K562 (cell line): ENCODE data around the gene GARIN6. TPM values are rescaled to one million over a fixed set of nuclear protein-coding genes. Genes with fewer than 3 reads are reported as not detected.

Experiments used
- ATAC-seq: fragments of 200-7000 bp; cut with Tn5 transposase; 3 replicates; pipeline ENCODE4 v1.9.1; 2020; ENCODE audit warnings: moderate library complexity
- BruUV-seq: library from RNA; stranded (reverse); fragments of 400-500 nt; replicated peaks from 2 replicates; lab custom pipeline; 2021; lab: Mats Ljungman, UMichigan
- CTCF ChIA-PET: fragments of 300-600 bp; formaldehyde crosslinking; extraction: SDS; loops from one replicate; lab custom pipeline; 2021; ENCODE audit warnings: low intra/inter-chr PET ratio; lab: Yijun Ruan, JAX
- POLR2A ChIA-PET: fragments of 300-600, 350-650 bp; sonication (Branson Sonifier 250); formaldehyde crosslinking; extraction: SDS; loops from one replicate; lab custom pipeline; 2021; ENCODE audit warnings: antibody characterized with exemption, inconsistent platforms; lab: Yijun Ruan, JAX
- DNase-seq, 4 experiments: peaks; one replicate each; pipeline versions ENCODE4 v3.0.0 to v3.0.0-alpha.2; 2011 to 2018; ENCODE audit warnings: low spot score in 3 of 4, mixed read lengths in 3 of 4; ENCODE audit errors: extremely low read depth in 1 of 4
- FAIRE-seq: peaks from 2 replicates; lab custom pipeline; 2011; peaks lifted over from hg19 to GRCh38; lab: Jason Lieb, UNC
- H2AFZ ChIP-seq: 2 replicates; pipeline ENCODE4 v1.6.0; 2011; ENCODE audit warnings: low read depth, low read length, control low read depth, inconsistent platforms
- H3K27ac ChIP-seq: fragments of 200-600 bp; 3 replicates; pipeline ENCODE4 v1.8.0; 2011; ENCODE audit warnings: low read depth, mild to moderate bottlenecking, control low read depth, inconsistent platforms, low read length, moderate library complexity, mixed read lengths; ENCODE audit errors: extremely low read depth
- H3K27me3 ChIP-seq, 2 experiments: fragments of 300-600 bp in 1 of 2; 2 replicates in 1 of 2; 3 replicates in 1 of 2; pipeline versions ENCODE4 v1.6.0 to v1.8.0; 2011; ENCODE audit warnings: inconsistent platforms in 2 of 2, low read length in 2 of 2, mild to moderate bottlenecking in 1 of 2, mixed read lengths in 1 of 2, moderate library complexity in 1 of 2; ENCODE audit not compliant: control insufficient read depth in 2 of 2, insufficient read depth in 2 of 2
- H3K36me3 ChIP-seq: fragments of 300-600 bp; 3 replicates; pipeline ENCODE4 v1.8.0; 2011; ENCODE audit warnings: mild to moderate bottlenecking, low read length, inconsistent platforms; ENCODE audit not compliant: control insufficient read depth, insufficient read depth
- H3K4me1 ChIP-seq, 2 experiments: fragments of 200-600 bp in 1 of 2; replicated peaks in 1 of 2; 2 replicates in 1 of 2; 3 replicates in 1 of 2; pipeline versions ENCODE4 v1.5.1 to v1.8.0; 2011; ENCODE audit warnings: inconsistent platforms in 2 of 2, low read length in 2 of 2, mild to moderate bottlenecking in 1 of 2, mixed read lengths in 1 of 2, moderate library complexity in 1 of 2; ENCODE audit not compliant: control insufficient read depth in 2 of 2, insufficient read depth in 2 of 2
- H3K4me2 ChIP-seq: 2 replicates; pipeline ENCODE4 v1.6.1; 2011; ENCODE audit warnings: low read length, control low read depth, inconsistent platforms, mixed read lengths; ENCODE audit not compliant: insufficient read depth
- H3K4me3 ChIP-seq: fragments of 200-600 bp; sonication (generic), shearing (Covaris generic); 2 replicates; pipeline ENCODE4 v1.5.1; 2016; ENCODE audit warnings: control low read depth, inconsistent platforms
- H3K79me2 ChIP-seq: fragments of 200-600 bp; 3 replicates; pipeline ENCODE4 v1.8.0; 2011; ENCODE audit warnings: low read length, inconsistent platforms; ENCODE audit not compliant: control insufficient read depth, insufficient read depth
- H3K9ac ChIP-seq, 2 experiments: 2 replicates each; pipeline versions ENCODE4 v1.6.0 to v1.6.1; 2011; ENCODE audit warnings: low read depth in 2 of 2, low read length in 2 of 2, control low read depth in 1 of 2, inconsistent platforms in 1 of 2, mild to moderate bottlenecking in 1 of 2, mixed read lengths in 1 of 2; ENCODE audit not compliant: insufficient read depth in 1 of 2
- H3K9me1 ChIP-seq: one replicate; pipeline ENCODE4 v1.6.0; 2011; ENCODE audit warnings: inconsistent platforms, mild to moderate bottlenecking, low read length, moderate library complexity; ENCODE audit not compliant: control insufficient read depth, insufficient read depth
- H3K9me3 ChIP-seq: replicated peaks from 2 replicates; pipeline ENCODE4 v1.5.1; 2011; ENCODE audit warnings: low read depth, low read length, inconsistent platforms; ENCODE audit not compliant: control insufficient read depth, insufficient read depth
- H4K20me1 ChIP-seq: replicated peaks from 2 replicates; pipeline ENCODE4 v1.6.1; 2011; ENCODE audit warnings: low read length, inconsistent platforms, mixed read lengths; ENCODE audit not compliant: control insufficient read depth, insufficient read depth
- CREB1 ChIP-seq, 2 experiments: sonication (generic) in 1 of 2; formaldehyde crosslinking in 1 of 2; IDR thresholded peaks; 2 replicates each; pipeline versions ENCODE4 v1.6.1 to v1.8.0; 2012 to 2022; ENCODE audit warnings: inconsistent platforms in 1 of 2, mild to moderate bottlenecking in 1 of 2, missing genetic modification reagents in 1 of 2, moderate library complexity in 1 of 2
- CSDE1 ChIP-seq, 2 experiments: fragments of 450-650 bp; IDR thresholded peaks; 2 replicates each; pipeline ENCODE4 v1.6.1; 2016; ENCODE audit warnings: mild to moderate bottlenecking in 1 of 2
- DLX4 ChIP-seq: fragments of 250-450 bp; sonication (Bioruptor Pico); IDR thresholded peaks from 2 replicates; pipeline ENCODE4 v1.6.1; 2021; ENCODE audit warnings: mild to moderate bottlenecking
- EWSR1 ChIP-seq: fragments of 450-650 bp; IDR thresholded peaks from 2 replicates; pipeline ENCODE4 v1.6.1; 2018; ENCODE audit warnings: borderline replicate concordance, mild to moderate bottlenecking, low read depth, moderate library complexity; ENCODE audit not compliant: partially characterized antibody
- MEF2A ChIP-seq: IDR thresholded peaks from 2 replicates; pipeline ENCODE4 v1.6.1; 2011; ENCODE audit warnings: low read depth, mild to moderate bottlenecking, low read length, moderate library complexity; ENCODE audit not compliant: control insufficient read depth
- PBX2 ChIP-seq, 2 experiments: IDR thresholded peaks in 1 of 2; conservative IDR thresholded peaks in 1 of 2; 2 replicates each; pipeline ENCODE4 v1.6.1; 2016; ENCODE audit warnings: low read depth in 2 of 2, mild to moderate bottlenecking in 1 of 2, missing compliant biosample characterization in 1 of 2, missing genetic modification characterization in 1 of 2, moderate library complexity in 1 of 2
- PHF21A ChIP-seq: fragments of 450-650 bp; IDR thresholded peaks from 2 replicates; pipeline ENCODE4 v1.6.1; 2017; ENCODE audit warnings: low read depth, borderline replicate concordance
- PRPF4 ChIP-seq: fragments of 200-400 bp; formaldehyde crosslinking; IDR thresholded peaks from one replicate; pipeline ENCODE4 v1.6.1; 2017; ENCODE audit warnings: low read length, low read depth, mild to moderate bottlenecking; ENCODE audit not compliant: insufficient read depth, poor library complexity, severe bottlenecking
- PTBP1 ChIP-seq: fragments of 200-400 bp; formaldehyde crosslinking; IDR thresholded peaks from 2 replicates; pipeline ENCODE4 v1.6.1; 2017; ENCODE audit warnings: low read depth, low read length
- PTRF ChIP-seq: fragments of 450-650 bp; IDR thresholded peaks from 2 replicates; pipeline ENCODE4 v1.6.1; 2016; ENCODE audit warnings: mild to moderate bottlenecking, missing genetic modification characterization, missing compliant biosample characterization
- SMAD1 ChIP-seq: fragments of 150-350 bp; IDR thresholded peaks from 2 replicates; pipeline ENCODE4 v1.6.1; 2014; ENCODE audit warnings: low read length, low read depth; ENCODE audit not compliant: partially characterized antibody
- TFAP4 ChIP-seq: sonication (generic); formaldehyde crosslinking; IDR thresholded peaks from 2 replicates; pipeline ENCODE4 v1.8.0; 2022; ENCODE audit warnings: missing genetic modification reagents, mild to moderate bottlenecking, moderate library complexity, borderline replicate concordance
- ZNF134 ChIP-seq: fragments of 250-450 bp; sonication (Bioruptor Pico); conservative IDR thresholded peaks from 2 replicates; pipeline ENCODE4 v1.4.0; 2020
- ZNF436 ChIP-seq: fragments of 250-450, 450-650 bp; sonication (Bioruptor Pico); formaldehyde crosslinking; IDR thresholded peaks from 2 replicates; pipeline ENCODE4 v1.7.0; 2020; ENCODE audit warnings: mild to moderate bottlenecking
- ZNF449 ChIP-seq: fragments of 250-450 bp; sonication (Bioruptor Pico); IDR thresholded peaks from 2 replicates; pipeline ENCODE4 v1.8.0; 2022; ENCODE audit warnings: moderate library complexity, mild to moderate bottlenecking, inconsistent platforms
- ZNF584 ChIP-seq: fragments of 200-800 bp; sonication (Bioruptor generic); IDR thresholded peaks from 2 replicates; pipeline ENCODE4 v1.6.1; 2016; ENCODE audit warnings: low read depth, mild to moderate bottlenecking, missing genetic modification characterization, missing compliant biosample characterization
- ZNF830 ChIP-seq: fragments of 250-450 bp; sonication (Bioruptor Pico); IDR thresholded peaks from 2 replicates; pipeline ENCODE4 v1.5.0; 2021; ENCODE audit warnings: mild to moderate bottlenecking
- ZSCAN32 ChIP-seq: fragments of 450-650 bp; formaldehyde crosslinking; IDR thresholded peaks from 2 replicates; pipeline ENCODE4 v1.4.0; 2020; ENCODE audit warnings: mild to moderate bottlenecking, moderate library complexity
- in situ Hi-C: fragments of 300-500 bp; cut with MboI; formaldehyde crosslinking; loops from 4 replicates; pipeline ENCODE4 v1.15.0; 2018; ENCODE audit warnings: inconsistent platforms, mixed read lengths
- intact Hi-C: fragments of 100-400 bp; cut with micrococcal nuclease; formaldehyde crosslinking; loops from 2 replicates; pipeline ENCODE4 v1.14.2; 2022
- polyA plus RNA-seq, 8 experiments: library from polyadenylated mRNA; depleted of rRNA in 4 of 8; stranded (reverse) in 5 of 8; unstranded in 3 of 8; fragments of >200 nt; fragmentation: Nextera tagmentation in 2 of 8; fragmentation: Illumina TruSeq in 1 of 8; extraction: Ambion mirVana in 2 of 8; extraction: Trizol in 1 of 8; gene quantifications; 2 replicates each; pipeline versions ENCODE4 v1.2.1 to v1.2.3, GENCODE V29; 2011 to 2014; ENCODE audit warnings: inconsistent platforms in 1 of 8, missing spikeins in 1 of 8
- total RNA-seq, 7 experiments: library from RNA; depleted of rRNA in 6 of 7; stranded (reverse); fragments of >200 nt in 6 of 7; fragmentation: Illumina TruSeq in 2 of 7; extraction: Trizol in 2 of 7; gene quantifications; 2 replicates each; pipeline versions ENCODE4 v1.2.1 to v1.2.3, GENCODE V29; 2011 to 2021; ENCODE audit warnings: low replicate concordance in 1 of 7

Gene GARIN6
- total and polyA plus RNA-seq, 9 of the 15 experiments (the other 6 are each of a cell fraction or from before 2014, with no cell fraction given), result not detected

- Histone ChIP-seq H3K27ac (no peak overlapping the region), H3K36me3 (no peaks in the 10 kb centered on the region), H4K20me1 (no peaks in the 10 kb centered on the region), H3K79me2 (no peaks in the 10 kb centered on the region), H2AFZ (no peak overlapping the region), H3K9ac (no peak overlapping the region), H3K9me3 (no peaks in the 10 kb centered on the region), H3K4me3 (no peak overlapping the region), H3K27me3 (no peaks in the 10 kb centered on the region), H3K4me2 (no peak overlapping the region), H3K9me1 (no peaks in the 10 kb centered on the region), H3K4me1 (no peaks in the 10 kb centered on the region)
- ChIA-PET CTCF (no interaction called here), POLR2A (no interaction called here)
- no peak for FAIRE-seq
- DNase-seq, result no peak
- BruUV-seq, result no TSS peak
- no peak for ATAC-seq
- in situ Hi-C loops (no loop called here), intact Hi-C loops (loop anchor here (2.0 kb wide), 1 partner anchor 577 kb away; no protein-coding TSS in a partner anchor)
- TF ChIP-seq PRPF4 (no peak), PBX2 (CRISPR knock-in tag; IDR thresholded peaks at IDR 0.05; ENCODE audit: low read depth) (no peak), PBX2 (tag; conservative IDR thresholded peaks at IDR 0.05; ENCODE audit: low read depth) (no peak), DLX4 (CRISPR knock-in tag) (no peak), PTBP1 (no peak), SMAD1 (no peak), PTRF (tag) (no peak), ZNF830 (CRISPR knock-in tag) (no peak), CREB1 (IDR thresholded peaks at IDR 0.05) (no peak), CREB1 (CRISPR knock-in tag; IDR thresholded peaks at IDR 0.05) (no peak), CSDE1 (IDR thresholded peaks at IDR 0.05) (no peak), ZNF436 (CRISPR knock-in tag) (no peak), MEF2A (no peak), ZNF449 (no peak), ZNF584 (CRISPR knock-in tag) (no peak), EWSR1 (no peak), ZSCAN32 (no peak), PHF21A (no peak), TFAP4 (CRISPR knock-in tag) (no peak), ZNF134 (CRISPR knock-in tag) (no peak)
These were observed 27.4 kb upstream of the GARIN6 start for GRCh38 chr12:99620159-99620479.
